SIG-M5 (cell line): ENCODE results near the gene HOXB7.

ENCODE experiments used
- DNase-seq: peaks from one replicate; lab custom pipeline; 2025; lab: John Stamatoyannopoulos, UW

Gene HOXB7

DNA sequence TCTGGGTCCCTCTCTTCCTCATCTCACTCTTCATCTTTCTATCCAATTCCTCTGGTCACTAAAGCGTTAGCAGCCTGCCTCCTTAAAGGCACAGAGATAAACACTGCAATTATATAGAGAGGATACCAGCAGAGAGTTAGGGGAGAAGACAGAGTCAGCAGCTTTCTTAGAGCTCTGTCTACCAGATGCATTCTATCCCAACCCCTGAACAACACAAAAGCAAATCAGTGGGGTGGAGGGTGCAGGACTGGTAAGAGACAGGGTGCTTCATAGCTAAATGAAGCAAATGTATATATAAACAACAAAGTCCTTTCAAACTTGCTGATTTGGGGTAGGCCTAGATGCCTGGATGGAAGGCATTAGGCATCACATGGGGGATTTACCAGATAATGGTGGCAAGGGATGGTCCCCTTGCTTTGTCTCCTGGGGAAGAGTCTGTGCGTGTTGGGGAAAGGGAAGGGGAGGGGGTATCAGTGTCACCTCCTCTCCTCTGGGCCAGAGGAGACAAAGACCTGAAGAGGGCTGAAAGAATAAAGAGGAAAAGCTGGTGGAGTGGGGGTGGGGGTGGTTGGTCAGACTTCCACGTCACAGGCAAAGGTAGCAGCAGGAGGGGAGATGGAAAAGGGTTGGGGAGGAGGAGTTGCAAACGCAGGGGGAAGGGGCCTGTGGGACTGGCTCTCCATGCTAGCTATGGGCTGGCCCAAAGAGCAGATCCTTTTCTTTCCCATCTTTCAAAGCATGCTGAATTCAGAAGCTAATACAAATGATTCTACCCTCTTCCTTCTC, 44.7 kb downstream of the HOXB7 start:
- no peak for DNase-seq

DNA sequence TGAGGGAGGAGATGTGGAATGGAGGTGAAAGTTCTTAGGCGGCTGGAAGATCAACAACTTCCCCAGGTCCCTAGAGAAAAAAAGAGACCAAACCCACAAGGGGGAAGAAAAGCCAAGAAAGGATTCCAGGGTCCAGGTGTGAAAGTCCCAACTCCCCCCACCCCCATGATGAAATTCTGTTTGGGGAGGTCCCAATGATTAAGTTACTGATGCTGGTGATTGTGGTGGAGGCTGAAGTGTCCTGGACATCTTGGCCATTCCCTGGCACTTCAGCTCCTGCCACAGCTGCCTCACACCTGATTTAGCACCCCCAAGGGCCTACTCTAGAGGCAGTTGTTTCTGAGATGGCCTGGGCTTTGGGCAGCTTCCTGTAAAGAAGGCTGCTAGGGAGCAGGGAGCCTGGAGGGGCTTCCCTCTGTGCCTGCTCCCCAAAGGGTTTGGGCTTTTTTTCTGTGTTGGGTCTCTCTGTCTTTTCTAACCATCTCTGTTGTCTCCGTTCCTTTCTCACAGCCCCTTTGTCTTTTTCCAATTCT, 45.7 kb downstream of the HOXB7 start:
- DNase-seq, result no peak

DNA sequence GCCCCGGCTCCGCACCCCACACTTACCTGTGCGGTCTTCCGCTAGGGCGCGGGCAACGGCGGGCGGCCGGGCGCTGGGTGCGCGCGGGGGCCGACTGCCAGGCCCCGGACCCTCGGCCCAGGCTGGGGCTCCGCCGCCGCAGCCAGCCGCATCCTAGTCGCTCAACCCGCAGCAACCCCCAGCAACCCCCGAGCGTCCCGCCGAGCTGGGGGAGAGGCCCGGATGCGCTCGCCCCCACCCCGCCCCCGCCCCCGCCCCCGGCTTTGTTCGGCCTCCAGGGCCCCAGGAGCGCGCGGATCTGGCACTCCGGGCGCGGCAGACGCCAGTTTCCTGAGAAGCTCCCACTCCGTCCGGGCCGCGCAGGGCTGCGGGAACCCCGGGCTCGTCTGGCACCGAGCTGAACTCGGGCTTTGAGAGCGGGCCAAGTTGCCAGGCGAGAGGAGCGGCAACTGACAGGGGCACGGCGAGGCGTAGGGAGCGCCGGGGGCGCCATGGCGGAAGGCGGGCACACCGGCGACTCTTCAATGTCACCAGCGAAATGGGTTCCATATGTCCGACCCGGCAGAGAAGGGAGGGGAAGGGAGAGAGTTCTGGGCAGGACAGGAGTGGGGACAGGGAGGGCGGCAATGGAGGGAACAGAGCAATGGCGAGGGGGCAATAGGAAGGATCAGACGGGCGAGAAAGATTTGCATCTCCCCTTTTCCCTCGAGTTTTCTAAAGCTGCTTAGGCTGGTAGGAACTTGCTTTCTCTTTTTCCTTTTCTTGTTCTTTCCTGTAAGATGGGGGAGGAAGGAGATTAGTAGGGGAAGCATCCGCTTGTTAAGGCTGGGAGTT, 46.4 kb downstream of the HOXB7 start:
- DNase-seq, result no peak

DNA sequence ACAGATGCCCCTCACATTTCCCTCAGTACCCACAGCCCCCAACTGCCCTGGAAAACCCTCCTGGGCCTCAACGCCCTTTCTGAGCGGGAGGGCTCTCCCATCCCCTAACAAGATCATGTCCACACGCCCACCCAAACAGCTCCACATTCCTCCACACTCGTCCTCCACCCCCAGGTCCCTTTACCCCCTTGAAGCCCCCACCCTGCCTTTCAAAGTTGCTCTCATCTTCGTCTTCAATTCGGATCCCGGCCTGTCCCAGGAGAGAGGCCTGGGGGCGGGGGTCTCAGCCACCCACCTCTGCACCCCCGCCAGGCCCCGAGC, 47.0 kb downstream of the HOXB7 start:
- no peak for DNase-seq

DNA sequence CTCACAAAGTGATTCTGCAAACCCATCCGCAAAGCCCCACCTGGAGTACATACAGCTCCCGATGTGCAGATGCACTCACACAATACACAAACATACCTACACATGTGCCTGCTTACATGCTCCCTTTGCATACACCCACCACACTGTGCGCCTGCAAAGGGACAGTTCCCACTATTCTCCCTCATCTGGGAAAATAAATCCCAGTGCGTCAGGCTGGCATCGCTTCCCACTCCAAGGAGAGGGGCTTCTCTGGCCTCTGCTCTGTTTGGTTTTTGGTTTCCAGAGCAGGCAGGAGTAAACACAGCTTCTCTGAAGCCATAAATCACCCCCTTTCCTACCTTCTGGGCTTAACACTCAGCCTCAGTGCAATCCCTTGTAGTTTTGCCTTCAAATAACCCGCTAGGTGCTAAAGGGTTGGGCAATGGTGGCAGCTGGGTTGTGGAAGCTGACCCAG, 47.4 kb downstream of the HOXB7 start:
- DNase-seq, result no peak

DNA sequence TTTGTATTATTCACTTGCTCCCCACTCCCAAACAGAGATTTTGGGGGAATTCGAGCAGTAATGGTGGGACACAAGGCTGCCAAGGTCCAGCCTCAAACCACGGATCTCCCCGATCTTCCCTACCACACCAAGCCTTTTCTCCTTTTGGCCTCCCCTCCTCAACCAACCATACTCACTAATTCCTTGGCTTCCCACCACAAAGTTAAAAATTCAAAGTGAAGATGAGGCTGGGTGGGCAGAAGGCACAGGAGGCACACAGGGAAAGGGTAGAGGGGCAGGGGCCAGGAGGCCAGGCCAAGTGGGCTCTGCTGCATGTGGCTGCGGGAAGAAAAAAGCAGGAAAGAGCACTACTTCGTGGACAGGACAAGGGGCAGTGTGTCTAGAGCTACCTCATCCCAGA, 47.9 kb downstream of the HOXB7 start:
- no peak for DNase-seq

DNA sequence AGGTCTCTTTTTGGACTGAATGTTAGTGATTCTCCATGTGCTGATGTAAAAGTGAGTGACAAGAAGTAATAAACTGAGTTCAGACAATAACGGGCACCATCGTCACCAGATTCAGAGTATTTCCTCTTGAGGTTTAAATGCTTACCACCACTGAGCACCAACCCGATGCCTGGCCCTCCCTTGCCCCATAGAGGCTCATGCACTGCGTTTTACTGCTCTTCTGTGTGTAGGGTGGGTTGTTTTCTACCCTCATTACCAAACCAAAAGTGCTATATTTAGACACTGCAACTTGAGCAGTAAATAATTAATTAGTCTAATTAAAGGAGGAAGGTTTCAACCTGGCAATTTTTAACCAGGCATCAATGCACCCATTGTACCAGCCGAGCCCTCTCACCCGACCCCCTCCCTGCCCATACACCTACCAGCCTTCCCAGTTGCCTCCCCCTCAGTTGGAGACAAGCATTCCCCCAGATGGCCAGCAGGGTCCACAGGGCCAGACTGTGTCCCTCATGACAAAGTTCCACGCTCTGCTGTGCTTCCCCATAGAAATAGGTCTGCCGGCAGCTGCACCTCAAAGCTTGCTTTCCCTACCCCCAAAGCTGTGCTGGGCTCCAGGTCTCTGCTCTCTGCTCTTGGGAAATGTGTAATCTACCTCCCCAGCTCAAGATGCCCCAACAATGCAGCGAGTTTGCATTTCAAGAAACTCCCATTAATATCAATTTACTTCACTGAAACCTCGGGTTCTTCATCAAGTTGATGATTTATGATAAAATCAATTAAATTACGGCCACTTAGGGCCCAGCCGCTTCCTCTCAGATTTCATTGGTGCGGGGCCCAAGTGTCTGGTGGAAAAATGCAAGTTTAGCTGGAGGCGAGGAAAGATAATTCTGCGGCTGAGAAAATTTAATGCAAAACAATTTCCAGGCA, 48.7 kb downstream of the HOXB7 start:
- DNase-seq, result no peak

DNA sequence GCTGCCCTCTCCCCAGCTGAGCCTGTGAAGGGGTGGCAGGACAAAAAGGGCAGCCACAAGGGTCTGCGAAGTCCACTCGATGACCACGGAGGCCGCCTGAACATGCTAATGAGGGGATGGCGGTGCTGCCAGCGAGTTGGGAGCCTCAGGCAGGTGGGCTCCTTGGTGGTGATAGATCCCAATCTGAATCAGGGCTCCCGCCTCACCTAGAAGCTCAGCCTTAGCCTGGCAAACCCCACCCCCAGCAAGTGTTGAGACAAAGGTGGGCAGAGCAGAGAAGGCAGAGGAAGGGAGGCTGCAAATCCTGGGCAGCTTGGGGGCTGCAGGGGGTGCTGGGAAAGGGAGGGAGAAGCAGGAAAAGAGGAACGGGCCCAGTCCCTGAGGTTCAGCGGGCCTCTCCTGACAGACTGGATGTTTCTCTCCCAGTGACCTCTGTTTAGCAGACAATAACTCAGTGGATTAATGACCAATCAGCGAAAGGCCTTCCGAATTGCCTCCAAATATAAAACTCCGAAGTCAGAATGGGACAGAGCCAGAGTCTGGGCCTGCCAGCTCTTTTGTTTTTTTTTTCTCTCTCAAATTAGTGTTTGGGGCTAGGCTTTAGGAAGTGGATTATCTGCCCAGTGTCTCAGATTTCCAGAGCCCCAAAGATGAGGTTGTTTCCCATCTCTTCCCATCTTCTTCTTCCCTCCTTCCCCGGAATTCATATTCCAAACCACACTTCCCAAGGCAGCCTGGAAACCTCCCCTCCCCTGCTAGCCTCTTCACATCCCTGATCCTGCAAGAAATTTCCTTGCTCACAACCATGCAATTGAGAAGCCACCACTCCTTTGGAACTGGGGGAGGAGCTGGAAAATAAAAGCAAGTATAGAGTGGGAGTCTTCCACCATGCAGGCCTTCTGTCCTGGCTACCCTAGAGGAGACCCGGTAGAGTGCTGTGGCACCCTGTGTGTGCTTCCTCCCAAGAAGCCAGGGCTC, 50.7 kb downstream of the HOXB7 start:
- no peak for DNase-seq

DNA sequence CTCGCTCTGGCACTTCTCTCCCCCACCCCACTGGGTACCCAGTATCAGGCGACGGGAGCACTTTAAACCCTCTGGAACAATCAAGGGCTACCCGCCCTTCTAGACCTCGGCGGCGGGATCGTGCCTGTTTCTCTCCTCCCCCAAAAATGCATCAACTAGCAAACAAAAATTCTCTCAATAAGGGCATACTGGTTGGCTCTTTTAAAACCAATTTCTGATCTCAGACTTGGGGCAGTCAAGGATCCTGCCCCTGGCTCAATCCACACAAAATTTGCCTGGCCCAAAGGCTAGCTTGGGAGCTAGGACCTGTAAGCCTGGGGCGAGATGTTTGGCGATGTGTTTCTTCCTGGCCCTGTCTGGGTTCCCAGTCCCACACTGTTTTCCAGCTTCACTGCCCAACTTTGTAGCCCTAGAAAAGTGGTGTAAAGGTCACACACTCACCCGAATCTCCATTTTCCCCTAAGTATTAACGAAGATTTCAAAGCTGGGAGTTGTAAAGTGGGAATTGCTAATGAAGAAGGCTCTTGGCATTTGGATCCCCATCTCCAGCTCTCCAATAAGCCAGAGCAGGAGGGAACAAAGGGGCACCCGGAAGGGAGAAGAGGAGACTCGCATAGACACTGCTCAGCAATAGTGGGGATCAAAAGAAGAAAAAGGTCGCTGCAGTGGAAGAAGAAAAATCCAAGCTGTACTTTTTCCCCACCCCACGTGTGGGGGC, 51.5 kb downstream of the HOXB7 start:
- DNase-seq, result no peak

DNA sequence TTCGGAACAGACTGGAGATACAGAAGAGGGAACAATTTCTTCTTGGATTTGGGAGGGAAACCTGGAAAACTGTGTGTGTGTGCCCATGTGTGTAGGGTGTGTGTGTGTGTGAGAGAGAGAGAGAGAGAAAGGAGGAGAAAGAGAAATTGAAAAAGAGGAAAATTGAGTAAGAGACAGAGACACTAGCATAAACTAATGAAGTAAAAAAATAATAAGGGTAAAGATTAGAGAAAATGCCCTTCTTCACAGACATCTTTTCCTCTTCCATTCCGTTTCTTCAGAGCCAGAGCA, 52.0 kb downstream of the HOXB7 start:
- DNase-seq, result no peak

DNA sequence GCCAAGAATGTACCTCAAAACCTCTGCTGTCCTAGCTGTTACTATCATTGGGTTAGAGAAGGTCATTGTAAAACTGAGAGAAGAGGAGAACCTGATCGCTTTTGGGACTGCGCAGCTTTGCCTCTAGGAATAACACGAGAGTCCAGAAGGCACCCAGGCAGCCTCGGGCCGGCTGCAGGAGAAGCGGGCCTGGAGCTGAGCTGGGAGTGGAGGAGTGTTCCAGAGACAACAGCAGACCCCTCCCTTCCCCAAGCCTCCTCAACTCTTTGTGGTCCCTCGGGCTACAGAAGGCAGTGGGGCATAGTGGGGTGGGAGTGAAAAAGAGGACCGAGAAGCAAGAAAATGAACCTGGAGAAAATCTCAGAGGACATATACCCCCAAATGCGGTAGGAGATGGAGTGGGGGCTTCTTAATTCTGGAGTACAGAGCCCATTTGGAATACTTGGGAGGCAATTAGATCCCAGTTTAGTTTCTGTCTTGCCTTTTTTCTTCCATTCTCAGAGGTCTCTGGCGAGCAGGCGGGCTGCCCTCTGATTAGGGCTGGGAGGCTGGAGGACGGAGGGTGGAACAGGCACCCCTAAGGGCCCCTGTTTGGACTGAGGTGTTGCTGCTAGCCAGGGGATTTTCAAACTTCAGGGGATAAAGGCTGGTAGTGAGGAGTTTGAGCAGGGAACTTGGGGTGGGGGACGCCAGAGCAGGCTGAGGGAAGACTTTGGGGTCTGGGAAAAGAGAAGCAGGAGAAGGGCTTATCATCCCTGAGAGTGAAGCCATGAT, 52.6 kb downstream of the HOXB7 start:
- DNase-seq, result no peak
